Caco-2 (cell line): ENCODE results near the gene HHLA2. TPM values are rescaled to one million over a fixed set of nuclear protein-coding genes. Genes with fewer than 3 reads are reported as not detected.

ENCODE experiments used
- BruUV-seq: library from RNA; stranded (reverse); fragments of 400-500 nt; replicated peaks from 2 replicates; lab custom pipeline; 2021; lab: Mats Ljungman, UMichigan
- CTCF ChIA-PET: fragments of 300-600 bp; sonication (Branson Sonifier 250); formaldehyde crosslinking; loops from one replicate; lab custom pipeline; 2022; ENCODE audit warnings: antibody characterized with exemption; lab: Charles Lee
- POLR2A ChIA-PET: fragments of 300-600 bp; sonication (Branson Sonifier 250); formaldehyde crosslinking; loops from one replicate; lab custom pipeline; 2022; ENCODE audit warnings: antibody characterized with exemption; lab: Charles Lee
- DNase-seq, 2 experiments: peaks; one replicate each; pipeline versions ENCODE4 v3.0.0 to v3.0.0-alpha.2; 2020 to 2022
- H3K27me3 ChIP-seq: replicated peaks from 2 replicates; pipeline ENCODE4 v1.6.0; 2011; ENCODE audit warnings: low read length; ENCODE audit not compliant: control insufficient read depth, insufficient read depth
- H3K36me3 ChIP-seq: 2 replicates; pipeline ENCODE4 v1.5.1; 2011; ENCODE audit warnings: low read length; ENCODE audit not compliant: control insufficient read depth, insufficient read depth
- H3K4me1 ChIP-seq: fragments of 250-450 bp; sonication (Bioruptor Pico); 2 replicates; pipeline ENCODE4 v1.5.1; 2020; ENCODE audit warnings: mild to moderate bottlenecking
- H3K4me3 ChIP-seq: 2 replicates; pipeline ENCODE4 v1.5.1; 2011; ENCODE audit warnings: low read depth, mild to moderate bottlenecking, control low read depth, low read length
- H3K9me3 ChIP-seq: fragments of 250-450 bp; sonication (Bioruptor Pico); 2 replicates; pipeline ENCODE4 v1.5.1; 2020; ENCODE audit warnings: mild to moderate bottlenecking, moderate library complexity
- H3K27ac Mint-ChIP-seq: one replicate; pipeline ENCODE4 v1.8.0; 2022; ENCODE audit warnings: mixed read lengths; ENCODE audit not compliant: unreplicated experiment
- H3K27me3 Mint-ChIP-seq: one replicate; pipeline ENCODE4 v1.8.0; 2022; ENCODE audit warnings: mixed read lengths; ENCODE audit not compliant: insufficient read depth, unreplicated experiment
- H3K36me3 Mint-ChIP-seq: one replicate; pipeline ENCODE4 v1.8.0; 2022; ENCODE audit warnings: mild to moderate bottlenecking, mixed read lengths; ENCODE audit not compliant: insufficient read depth, unreplicated experiment
- H3K4me1 Mint-ChIP-seq: one replicate; pipeline ENCODE4 v1.8.0; 2022; ENCODE audit warnings: low read depth, mixed read lengths; ENCODE audit not compliant: unreplicated experiment
- H3K4me3 Mint-ChIP-seq: one replicate; pipeline ENCODE4 v1.8.0; 2022; ENCODE audit warnings: mild to moderate bottlenecking, moderate library complexity, mixed read lengths; ENCODE audit not compliant: unreplicated experiment
- H3K9me3 Mint-ChIP-seq: one replicate; pipeline ENCODE4 v1.8.0; 2022; ENCODE audit warnings: mixed read lengths; ENCODE audit not compliant: unreplicated experiment
- intact Hi-C: fragments of 100-400 bp; cut with micrococcal nuclease; formaldehyde crosslinking; loops from one replicate; pipeline ENCODE4 v1.10.0; 2022; ENCODE audit not compliant: unreplicated experiment
- total RNA-seq: library from RNA; stranded (reverse); gene quantifications from 2 replicates; pipeline ENCODE4 v1.2.3, GENCODE V29; 2022
- TF ChIP-seq, protein P1 (sequence below), 2 experiments: fragments of 200-600 bp in 1 of 2; IDR thresholded peaks; 1 replicate in 1 of 2; 2 replicates in 1 of 2; pipeline versions ENCODE4 v1.5.1 to v1.8.0; 2011 to 2022; ENCODE audit warnings: antibody characterized with exemption in 1 of 2, control low read depth in 1 of 2, inconsistent platforms in 1 of 2, low read depth in 1 of 2, low read length in 1 of 2, mild to moderate bottlenecking in 1 of 2, moderate library complexity in 1 of 2; ENCODE audit not compliant: insufficient read depth in 1 of 2, severe bottlenecking in 1 of 2, unreplicated experiment in 1 of 2

HHLA2 gene
- total RNA-seq, 1 experiment from 2014 or later: 0.50 TPM

DNA sequence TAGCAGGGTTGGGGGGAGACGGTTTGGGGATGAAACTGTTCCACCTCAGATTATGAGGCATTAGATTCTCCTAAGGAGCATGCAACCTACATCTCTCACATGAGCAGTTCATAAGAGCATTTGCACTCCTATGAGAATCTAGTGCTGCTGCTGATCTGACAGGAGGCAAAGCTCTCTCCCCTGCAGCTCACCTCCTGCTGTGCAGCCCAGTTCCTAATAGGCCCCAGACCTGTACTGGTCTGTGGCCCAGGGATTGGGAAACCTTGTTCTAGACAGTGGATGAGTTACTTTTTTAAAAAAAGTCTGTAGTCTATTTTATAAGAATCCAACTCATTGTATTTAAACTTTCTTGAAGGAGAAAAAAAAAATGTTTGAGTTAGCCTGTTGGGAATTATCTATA lies 100.0 kb downstream of the HHLA2 start:
- Mint-ChIP-seq H3K27me3 (no peaks in the 10 kb centered on the region), H3K27ac (no peak overlapping the region), H3K4me3 (no peak overlapping the region), H3K4me1 (no peaks in the 10 kb centered on the region), H3K9me3 (no peaks in the 10 kb centered on the region), H3K36me3 (peaks cover 5% of the 10 kb centered on the region)
- ChIA-PET CTCF (no interaction called here), POLR2A (no interaction called here)
- intact Hi-C loops: no loop called here
- Histone ChIP-seq H3K36me3 (no peaks in the 10 kb centered on the region), H3K9me3 (no peaks in the 10 kb centered on the region), H3K27me3 (no peaks in the 10 kb centered on the region), H3K4me1 (no peaks in the 10 kb centered on the region), H3K4me3 (no peak overlapping the region)
- TF ChIP-seq, protein P1, sequence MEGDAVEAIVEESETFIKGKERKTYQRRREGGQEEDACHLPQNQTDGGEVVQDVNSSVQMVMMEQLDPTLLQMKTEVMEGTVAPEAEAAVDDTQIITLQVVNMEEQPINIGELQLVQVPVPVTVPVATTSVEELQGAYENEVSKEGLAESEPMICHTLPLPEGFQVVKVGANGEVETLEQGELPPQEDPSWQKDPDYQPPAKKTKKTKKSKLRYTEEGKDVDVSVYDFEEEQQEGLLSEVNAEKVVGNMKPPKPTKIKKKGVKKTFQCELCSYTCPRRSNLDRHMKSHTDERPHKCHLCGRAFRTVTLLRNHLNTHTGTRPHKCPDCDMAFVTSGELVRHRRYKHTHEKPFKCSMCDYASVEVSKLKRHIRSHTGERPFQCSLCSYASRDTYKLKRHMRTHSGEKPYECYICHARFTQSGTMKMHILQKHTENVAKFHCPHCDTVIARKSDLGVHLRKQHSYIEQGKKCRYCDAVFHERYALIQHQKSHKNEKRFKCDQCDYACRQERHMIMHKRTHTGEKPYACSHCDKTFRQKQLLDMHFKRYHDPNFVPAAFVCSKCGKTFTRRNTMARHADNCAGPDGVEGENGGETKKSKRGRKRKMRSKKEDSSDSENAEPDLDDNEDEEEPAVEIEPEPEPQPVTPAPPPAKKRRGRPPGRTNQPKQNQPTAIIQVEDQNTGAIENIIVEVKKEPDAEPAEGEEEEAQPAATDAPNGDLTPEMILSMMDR (IDR thresholded peaks at IDR 0.05; ENCODE audit: insufficient read depth in 1 of 2, low read depth in 1 of 2, low read length in 1 of 2, severe bottlenecking in 1 of 2, unreplicated experiment in 1 of 2): no peak
- no peak for DNase-seq
- BruUV-seq: no TSS peak

DNA sequence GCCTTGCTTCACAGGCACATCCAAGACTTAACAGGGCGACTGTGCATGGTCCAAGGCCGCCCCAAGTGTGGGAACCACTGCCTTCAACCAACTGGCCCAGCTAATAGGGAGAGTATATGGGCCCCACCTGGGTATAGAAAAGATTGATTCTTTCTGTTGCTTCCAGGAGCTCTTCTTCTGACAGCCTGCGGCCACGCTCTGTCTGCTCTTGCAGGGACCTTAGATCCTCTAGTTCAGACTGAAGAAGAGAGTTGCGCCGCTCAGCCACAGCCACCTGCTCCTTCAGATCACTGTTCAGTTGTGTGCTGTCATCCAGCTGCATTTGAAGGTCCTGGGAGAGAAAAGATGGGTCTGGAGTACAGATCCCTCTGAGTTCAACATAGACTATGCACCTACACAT lies 102.2 kb downstream of the HHLA2 start:
- Histone ChIP-seq H3K27me3 (no peaks in the 10 kb centered on the region), H3K4me3 (no peak overlapping the region), H3K4me1 (no peaks in the 10 kb centered on the region), H3K9me3 (no peaks in the 10 kb centered on the region), H3K36me3 (no peaks in the 10 kb centered on the region)
- Mint-ChIP-seq H3K36me3 (peaks cover 5% of the 10 kb centered on the region), H3K4me1 (peaks cover 5% of the 10 kb centered on the region), H3K27ac (no peak overlapping the region), H3K4me3 (no peak overlapping the region), H3K9me3 (no peaks in the 10 kb centered on the region), H3K27me3 (no peaks in the 10 kb centered on the region)
- no peak for DNase-seq
- TF ChIP-seq, protein P1 (IDR thresholded peaks at IDR 0.05; ENCODE audit: insufficient read depth in 1 of 2, low read depth in 1 of 2, low read length in 1 of 2, severe bottlenecking in 1 of 2, unreplicated experiment in 1 of 2): no peak
- BruUV-seq: no TSS peak
- CTCF ChIA-PET: no interaction called here
- POLR2A ChIA-PET: no interaction called here
- intact Hi-C loops: no loop called here

- no TSS peak for BruUV-seq
- Histone ChIP-seq H3K36me3 (no peaks in the 10 kb centered on the region), H3K27me3 (no peaks in the 10 kb centered on the region), H3K9me3 (no peaks in the 10 kb centered on the region), H3K4me3 (no peak overlapping the region), H3K4me1 (no peaks in the 10 kb centered on the region)
- peaks cover 9% of the 10 kb centered on the region for H3K4me1 Mint-ChIP-seq
- TF ChIP-seq, protein P1 (IDR thresholded peaks at IDR 0.05; ENCODE audit: insufficient read depth in 1 of 2, low read depth in 1 of 2, low read length in 1 of 2, severe bottlenecking in 1 of 2, unreplicated experiment in 1 of 2): no peak
- no peak for DNase-seq
- intact Hi-C loops: no loop called here
- no peak overlapping the region for H3K4me3 Mint-ChIP-seq
- H3K27me3 Mint-ChIP-seq: no peaks in the 10 kb centered on the region
- H3K9me3 Mint-ChIP-seq: no peaks in the 10 kb centered on the region
- POLR2A ChIA-PET: no interaction called here
- H3K27ac Mint-ChIP-seq: no peak overlapping the region
- CTCF ChIA-PET: no interaction called here
- peaks cover 5% of the 10 kb centered on the region for H3K36me3 Mint-ChIP-seq
These were observed 105.5 kb downstream of the HHLA2 start for GRCh38 chr3:108401836-108402235.
